ENCODE data around the gene ANO10. TPM values are rescaled to one million over a fixed set of nuclear protein-coding genes. Genes with fewer than 3 reads are reported as not detected.
A peak's percentile ranks its signal among the peaks of the same experiment; 100 is the strongest.
"Not testable (repeated sequence)": the region's sequence is repeated elsewhere in the genome, so short reads cannot be mapped to it uniquely, and the experiment has no call there.

Gene ANO10
- total RNA-seq, 2 experiments from 2014 or later: 8.4 to 8.5 TPM

DNA sequence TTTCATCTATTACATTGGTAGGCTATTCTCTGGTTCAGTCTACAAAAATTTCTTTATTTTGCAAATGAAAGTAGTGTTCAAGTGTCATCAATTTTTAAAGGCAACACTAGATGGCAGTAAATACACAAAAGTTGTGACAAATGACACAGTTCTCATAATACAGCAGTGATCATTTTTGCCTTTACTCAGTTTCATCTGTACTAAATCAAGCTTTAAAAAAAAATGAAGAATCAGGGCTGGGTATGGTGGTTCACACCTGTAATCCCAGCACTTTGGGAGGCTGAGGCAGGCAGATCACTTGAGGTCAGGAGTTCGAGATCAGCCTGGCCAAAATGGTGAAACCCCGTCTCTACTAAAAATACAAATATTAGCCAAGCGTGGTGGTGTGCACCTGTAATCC lies 77.5 kb downstream of the ANO10 start:
- H3K4me3 Mint-ChIP-seq; H3K27ac Mint-ChIP-seq; DNase-seq; H3K4me1 Mint-ChIP-seq (ENCODE audit: low read depth); H3K9me3 Mint-ChIP-seq; H3K36me3 Mint-ChIP-seq; H3K27me3 Mint-ChIP-seq: not testable (repeated sequence)
- ChIA-PET POLR2A (interaction anchor here (0.5 kb wide), 1 partner anchor 9 kb away, joined by 4 read pairs; no protein-coding TSS in a partner anchor), CTCF (interaction anchor here (0.6 to 1.3 kb wide), 6 partner anchors 9 to 691 kb away, joined by 3 to 6 read pairs (median 3); no protein-coding TSS in a partner anchor)
- intact Hi-C loops (cut with micrococcal nuclease): loop anchor here (1.0 to 10.0 kb wide), 4 partner anchors 94 to 654 kb away; no protein-coding TSS in a partner anchor

DNA sequence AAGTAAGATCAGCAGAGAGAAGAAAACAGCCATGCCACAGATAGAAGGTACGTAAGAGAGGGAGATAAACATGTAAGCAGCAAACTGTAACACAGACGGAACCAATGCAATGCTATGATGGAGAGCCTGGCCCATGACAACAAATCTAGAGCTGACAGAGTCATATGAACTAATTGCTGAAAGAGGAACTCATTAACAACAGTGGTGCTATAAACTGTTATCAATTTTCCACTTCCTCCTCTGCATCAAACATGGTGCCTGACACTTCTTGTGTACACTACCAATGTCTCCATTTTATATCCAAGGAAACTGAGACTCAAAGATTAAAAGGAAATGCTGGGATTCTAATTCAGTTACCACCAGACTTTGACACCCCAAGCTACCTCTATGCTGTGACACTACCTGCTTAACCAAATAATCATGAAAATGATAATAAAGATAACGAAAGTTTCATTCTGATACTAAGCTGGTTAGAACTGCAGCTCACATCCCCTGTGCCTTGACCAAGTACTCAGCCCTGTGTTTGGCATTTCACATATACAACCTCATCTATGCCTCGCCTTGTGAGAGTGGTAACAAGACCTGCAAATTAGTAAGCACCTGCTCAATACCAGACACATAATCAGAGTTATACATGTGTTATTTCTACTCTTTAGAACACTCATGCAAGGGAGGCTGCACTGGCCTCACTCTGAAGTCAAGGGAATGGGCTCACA lies 79.3 kb downstream of the ANO10 start:
- Mint-ChIP-seq H3K27me3 (no peaks in the 10 kb centered on the region), H3K27ac (no peak overlapping the region), H3K9me3 (no peaks in the 10 kb centered on the region), H3K36me3 (peaks cover 2% of the 10 kb centered on the region), H3K4me3 (no peak overlapping the region), H3K4me1 (ENCODE audit: low read depth) (no peaks in the 10 kb centered on the region)
- intact Hi-C loops (cut with micrococcal nuclease): loop anchor here (5.0 to 10.0 kb wide), 2 partner anchors 215 to 572 kb away; no protein-coding TSS in a partner anchor
- ChIA-PET CTCF (interaction anchor here (1.1 kb wide), 2 partner anchors 572 to 580 kb away, joined by 3 read pairs; no protein-coding TSS in a partner anchor), POLR2A (no interaction called here)
- no peak for DNase-seq

DNA sequence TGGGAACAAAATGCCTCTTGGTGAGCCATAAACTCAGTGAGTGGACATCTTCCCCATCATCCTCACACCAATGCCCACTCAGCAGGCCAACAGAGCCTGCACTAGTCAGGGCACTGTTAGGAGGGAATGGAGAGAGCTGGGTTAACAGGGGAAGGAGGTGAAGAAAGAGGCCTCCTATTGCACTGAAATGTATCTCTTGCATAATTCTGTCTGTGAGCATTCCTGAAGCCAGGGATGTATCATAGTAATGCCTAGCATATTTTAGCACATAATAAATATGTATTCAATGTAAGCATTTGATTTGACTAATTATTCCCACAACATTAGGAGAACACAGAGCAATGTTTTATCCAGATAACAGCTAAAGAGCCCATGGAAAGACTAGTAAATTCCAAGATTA lies 81.2 kb downstream of the ANO10 start:
- no peak overlapping the region for H3K27ac Mint-ChIP-seq
- H3K4me1 Mint-ChIP-seq (ENCODE audit: low read depth): no peaks in the 10 kb centered on the region
- ChIA-PET CTCF (no interaction called here), POLR2A (no interaction called here)
- peaks cover 2% of the 10 kb centered on the region for H3K36me3 Mint-ChIP-seq
- no peaks in the 10 kb centered on the region for H3K27me3 Mint-ChIP-seq
- H3K4me3 Mint-ChIP-seq: no peak overlapping the region
- no peak for DNase-seq
- no peaks in the 10 kb centered on the region for H3K9me3 Mint-ChIP-seq
- intact Hi-C loops (cut with micrococcal nuclease): loop anchor here (5.0 to 10.0 kb wide), 2 partner anchors 217 to 574 kb away; no protein-coding TSS in a partner anchor

DNA sequence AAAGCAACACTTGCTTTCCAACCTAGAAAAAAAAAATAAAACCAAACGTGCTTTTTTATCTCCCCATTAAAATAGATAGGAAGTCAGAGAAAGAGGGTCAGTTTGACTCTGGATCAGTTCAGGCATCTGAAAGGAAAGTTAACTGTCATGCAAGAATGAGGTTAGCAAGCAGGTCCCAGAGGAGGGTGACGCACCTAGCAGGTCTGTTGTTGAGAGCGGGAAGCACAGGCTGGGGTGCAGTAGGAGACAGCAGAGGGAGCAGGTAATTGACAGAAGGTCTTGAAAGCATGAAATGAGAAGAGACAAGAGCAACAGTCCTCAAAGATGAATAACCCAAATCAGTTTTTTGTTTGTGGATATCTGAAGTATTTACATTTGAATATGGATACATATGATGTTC lies 82.5 kb downstream of the ANO10 start:
- DNase-seq: no peak
- no peaks in the 10 kb centered on the region for H3K27me3 Mint-ChIP-seq
- peaks cover 2% of the 10 kb centered on the region for H3K36me3 Mint-ChIP-seq
- intact Hi-C loops (cut with micrococcal nuclease): no loop called here
- no peak overlapping the region for H3K27ac Mint-ChIP-seq
- H3K9me3 Mint-ChIP-seq: no peaks in the 10 kb centered on the region
- no peaks in the 10 kb centered on the region for H3K4me1 Mint-ChIP-seq (ENCODE audit: low read depth)
- CTCF ChIA-PET: no interaction called here
- POLR2A ChIA-PET: no interaction called here
- H3K4me3 Mint-ChIP-seq: no peak overlapping the region

DNA sequence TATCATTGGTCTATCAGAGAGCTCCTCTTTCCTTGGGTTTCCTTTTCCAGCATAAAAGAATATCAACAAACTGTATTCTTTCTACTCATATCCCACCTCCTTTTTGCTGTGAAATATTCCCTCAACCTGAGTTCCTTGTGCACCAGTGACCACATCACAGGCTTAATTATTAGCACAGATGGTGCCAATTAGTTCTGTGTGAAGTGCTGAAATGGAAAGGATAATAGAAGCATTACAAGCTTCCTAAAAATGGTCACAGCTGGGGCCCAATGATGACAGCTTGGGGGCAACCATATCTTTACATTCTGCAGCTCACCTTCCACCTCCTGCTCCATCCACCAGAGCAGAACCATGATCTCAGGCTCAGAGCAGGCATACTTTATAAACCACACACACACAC lies 84.6 kb downstream of the ANO10 start:
- H3K36me3 Mint-ChIP-seq: peaks cover 2% of the 10 kb centered on the region
- H3K27ac Mint-ChIP-seq: no peak overlapping the region
- no peak overlapping the region for H3K4me3 Mint-ChIP-seq
- H3K27me3 Mint-ChIP-seq: no peaks in the 10 kb centered on the region
- POLR2A ChIA-PET: interaction anchor here (1.0 kb wide), 1 partner anchor 11 kb away, joined by 3 read pairs; no protein-coding TSS in a partner anchor
- CTCF ChIA-PET: interaction anchor here (0.7 kb wide), 1 partner anchor 662 kb away, joined by 4 read pairs; no protein-coding TSS in a partner anchor
- H3K4me1 Mint-ChIP-seq (ENCODE audit: low read depth): no peaks in the 10 kb centered on the region
- no peak for DNase-seq
- no peaks in the 10 kb centered on the region for H3K9me3 Mint-ChIP-seq
- intact Hi-C loops (cut with micrococcal nuclease): no loop called here

DNA sequence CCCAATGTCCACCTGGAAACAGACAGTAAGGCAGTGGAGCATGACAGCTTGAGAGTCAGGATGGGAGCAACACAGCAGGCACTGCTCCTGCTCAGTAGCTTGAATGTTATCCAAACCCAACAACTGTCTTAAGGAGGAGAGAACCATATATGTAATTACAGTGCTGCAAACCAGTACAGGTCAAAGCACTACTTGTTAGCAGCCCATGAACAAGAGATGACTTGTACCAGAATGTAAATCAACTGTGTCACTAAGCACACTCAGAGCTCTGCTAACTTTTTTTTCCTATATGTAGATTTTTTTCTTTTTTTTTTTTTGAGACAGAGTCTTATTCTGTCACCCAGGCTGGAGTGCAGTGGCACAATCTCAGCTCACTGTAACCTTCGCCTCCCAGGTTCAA lies 87.1 kb downstream of the ANO10 start:
- Mint-ChIP-seq H3K36me3 (peaks cover 2% of the 10 kb centered on the region), H3K27me3 (no peaks in the 10 kb centered on the region), H3K4me1 (ENCODE audit: low read depth) (no peaks in the 10 kb centered on the region), H3K9me3 (no peaks in the 10 kb centered on the region), H3K4me3 (no peak overlapping the region), H3K27ac (no peak overlapping the region)
- no peak for DNase-seq
- intact Hi-C loops (cut with micrococcal nuclease): no loop called here
- ChIA-PET CTCF (interaction anchor here (1.2 to 2.0 kb wide), 2 partner anchors 9 to 11 kb away, joined by 4 to 6 read pairs; no protein-coding TSS in a partner anchor), POLR2A (no interaction called here)

DNA sequence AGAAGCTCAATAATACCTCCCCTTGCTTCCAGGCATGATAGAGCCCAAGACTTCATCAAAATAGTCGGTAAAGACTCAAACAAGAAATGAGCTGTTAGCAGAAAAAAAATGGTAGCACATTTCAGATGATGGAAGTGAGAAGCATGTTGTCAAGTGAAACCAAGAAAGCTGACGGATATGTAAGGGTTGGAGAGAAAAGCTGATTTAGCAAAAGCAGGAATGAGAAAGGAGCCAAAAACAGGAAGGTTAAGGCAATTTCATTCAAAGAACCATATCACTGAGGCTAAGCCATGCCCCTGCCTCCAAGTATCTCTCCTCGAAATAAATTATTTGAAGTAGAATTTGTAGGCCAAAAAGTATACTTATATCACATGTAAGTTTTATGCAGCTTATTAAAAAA lies 88.8 kb downstream of the ANO10 start:
- POLR2A ChIA-PET: no interaction called here
- Mint-ChIP-seq H3K27ac (no peak overlapping the region), H3K9me3 (peaks cover 4% of the 10 kb centered on the region), H3K36me3 (peaks cover 3% of the 10 kb centered on the region), H3K4me3 (no peak overlapping the region), H3K4me1 (ENCODE audit: low read depth) (no peaks in the 10 kb centered on the region), H3K27me3 (no peaks in the 10 kb centered on the region)
- CTCF ChIA-PET: no interaction called here
- intact Hi-C loops (cut with micrococcal nuclease): no loop called here
- no peak for DNase-seq

DNA sequence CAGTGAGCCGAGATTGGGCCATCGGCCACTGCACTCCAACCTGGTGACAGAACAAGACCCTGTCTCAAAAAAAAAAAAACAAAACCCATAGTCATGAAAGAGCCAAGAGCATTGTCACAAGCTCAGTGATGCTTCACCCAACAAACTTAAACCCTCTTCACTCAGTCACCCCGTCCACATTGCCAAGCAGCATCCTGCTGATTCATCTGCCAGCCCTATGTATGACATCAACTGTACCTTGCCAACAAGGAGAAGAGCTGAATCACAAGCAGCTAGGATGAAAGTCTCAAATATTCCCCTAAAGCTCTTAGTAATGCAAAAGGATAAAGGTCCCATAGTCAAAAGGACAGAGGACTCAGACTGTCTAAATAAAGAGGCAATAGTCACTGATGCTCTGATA lies 90.0 kb downstream of the ANO10 start:
- H3K27me3 Mint-ChIP-seq: no peaks in the 10 kb centered on the region
- H3K36me3 Mint-ChIP-seq: peaks cover 9% of the 10 kb centered on the region
- intact Hi-C loops (cut with micrococcal nuclease): no loop called here
- CTCF ChIA-PET: no interaction called here
- POLR2A ChIA-PET: no interaction called here
- no peaks in the 10 kb centered on the region for H3K4me1 Mint-ChIP-seq (ENCODE audit: low read depth)
- no peak overlapping the region for H3K27ac Mint-ChIP-seq
- peaks cover 7% of the 10 kb centered on the region for H3K9me3 Mint-ChIP-seq
- H3K4me3 Mint-ChIP-seq: no peak overlapping the region
- DNase-seq: peak; percentile 48

DNA sequence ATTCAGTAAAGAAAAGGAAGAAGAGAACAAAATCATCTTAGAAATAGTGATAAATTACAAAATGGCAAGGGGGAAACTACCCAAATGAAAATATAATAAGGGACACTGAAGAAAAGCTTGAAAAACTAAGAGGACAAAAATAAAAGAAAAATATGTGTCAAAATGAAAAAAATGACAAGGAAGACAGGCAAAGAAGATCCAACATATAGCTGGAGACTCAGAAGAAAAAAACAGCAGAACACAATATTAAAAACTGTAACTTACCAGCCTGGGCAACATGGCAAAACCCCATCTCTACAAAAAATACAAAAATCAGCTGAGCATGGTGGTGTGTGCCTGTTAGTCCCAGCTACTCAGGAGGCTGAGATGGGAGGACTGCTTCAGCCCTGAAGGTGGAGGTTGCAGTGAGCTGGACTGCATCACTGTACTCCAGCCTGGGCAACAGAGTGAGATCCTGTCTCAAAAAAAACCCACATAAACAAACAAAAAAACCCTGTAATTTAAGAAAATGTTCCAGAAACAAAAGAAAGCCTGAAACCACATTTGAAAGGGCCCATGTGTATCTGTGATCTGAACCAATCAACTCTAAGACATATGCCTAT lies 93.2 kb downstream of the ANO10 start:
- ChIA-PET CTCF (no interaction called here), POLR2A (no interaction called here)
- Mint-ChIP-seq H3K9me3 (peaks cover 7% of the 10 kb centered on the region), H3K27ac (no peak overlapping the region), H3K4me3 (no peak overlapping the region), H3K36me3 (peaks cover 11% of the 10 kb centered on the region), H3K4me1 (ENCODE audit: low read depth) (no peaks in the 10 kb centered on the region), H3K27me3 (no peaks in the 10 kb centered on the region)
- intact Hi-C loops (cut with micrococcal nuclease): loop anchor here (5.0 kb wide), 1 partner anchor 164 kb away; the partner anchor contains the start of gene ABHD5
- no peak for DNase-seq

DNA sequence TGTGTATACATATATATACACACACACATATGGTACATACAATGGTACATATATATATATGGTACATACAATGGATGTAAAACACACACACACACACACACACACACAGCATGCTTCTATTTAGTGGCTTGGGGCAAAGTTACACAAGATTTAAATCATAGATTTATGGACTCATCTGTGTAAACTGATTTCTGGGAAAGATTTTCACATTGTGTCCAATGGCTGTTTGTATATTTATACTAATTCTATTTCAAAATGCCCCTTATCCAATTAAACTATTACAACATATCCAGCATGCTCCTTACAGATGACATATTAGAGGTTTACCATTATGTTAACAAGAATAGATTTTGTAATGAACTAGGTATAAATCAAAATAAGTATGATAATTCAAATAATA lies 94.9 kb downstream of the ANO10 start:
- intact Hi-C loops (cut with micrococcal nuclease): loop anchor here (5.0 kb wide), 1 partner anchor 165 kb away; the partner anchor contains the start of gene ABHD5
- Mint-ChIP-seq H3K27me3 (no peaks in the 10 kb centered on the region), H3K9me3 (peaks cover 7% of the 10 kb centered on the region), H3K4me3 (no peak overlapping the region), H3K4me1 (ENCODE audit: low read depth) (no peaks in the 10 kb centered on the region), H3K27ac (no peak overlapping the region), H3K36me3 (peaks cover 11% of the 10 kb centered on the region)
- ChIA-PET POLR2A (no interaction called here), CTCF (no interaction called here)
- DNase-seq: no peak

DNA sequence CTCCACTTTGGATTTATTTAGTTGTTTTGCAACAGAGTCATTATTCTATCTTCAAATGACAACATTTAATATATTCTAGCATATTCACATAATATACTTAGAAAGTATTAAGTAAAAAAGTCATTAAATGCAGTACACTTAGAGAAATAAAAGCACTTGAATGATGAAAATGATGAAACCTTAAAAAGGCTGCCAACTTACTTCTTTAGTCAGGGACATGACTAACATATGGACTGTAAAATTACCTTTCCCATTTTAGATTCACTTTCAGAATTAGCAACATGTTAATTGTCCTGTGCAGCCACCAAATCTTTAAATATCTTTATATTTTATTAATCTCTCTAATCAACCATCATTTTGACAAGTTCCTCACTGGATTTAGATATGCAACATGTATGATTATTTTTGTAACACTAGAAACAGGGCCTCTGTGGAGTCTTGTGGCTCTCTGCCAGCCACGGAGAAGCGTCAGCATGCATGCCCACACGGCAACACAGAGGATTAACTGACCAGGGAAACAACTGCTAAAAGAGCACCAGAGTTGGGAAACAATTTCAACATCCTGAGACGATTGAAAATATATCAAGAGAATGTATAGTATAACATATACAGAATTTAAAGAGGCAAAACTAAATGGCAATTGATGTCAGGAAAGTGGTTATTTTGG lies 95.7 kb downstream of the ANO10 start:
- H3K4me1 Mint-ChIP-seq (ENCODE audit: low read depth): no peaks in the 10 kb centered on the region
- peaks cover 14% of the 10 kb centered on the region for H3K36me3 Mint-ChIP-seq
- H3K27me3 Mint-ChIP-seq: no peaks in the 10 kb centered on the region
- ChIA-PET CTCF (no interaction called here), POLR2A (no interaction called here)
- no peak overlapping the region for H3K27ac Mint-ChIP-seq
- H3K9me3 Mint-ChIP-seq: peaks cover 7% of the 10 kb centered on the region
- intact Hi-C loops (cut with micrococcal nuclease): loop anchor here (5.0 kb wide), 1 partner anchor 166 kb away; the partner anchor contains the start of gene ABHD5
- no peak for DNase-seq
- no peak overlapping the region for H3K4me3 Mint-ChIP-seq

DNA sequence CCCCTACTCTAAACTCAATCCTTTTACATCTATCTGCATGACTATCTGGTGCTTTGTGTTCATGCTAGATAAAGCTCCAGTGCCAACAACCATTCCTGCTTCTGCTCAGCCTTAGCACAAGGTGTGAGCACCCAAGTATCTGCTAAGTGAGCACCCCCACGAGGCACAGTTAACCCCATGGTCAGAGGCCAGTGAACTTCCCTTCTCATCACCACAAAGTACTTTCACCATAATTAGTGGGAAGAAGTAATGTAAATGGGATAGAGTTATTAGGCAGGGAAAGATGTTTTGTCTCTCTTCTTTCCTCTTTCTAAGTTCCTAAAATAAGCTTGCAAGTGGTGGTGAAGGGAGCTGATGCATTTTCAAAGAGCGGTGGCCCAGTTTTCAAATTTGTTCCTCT lies 96.4 kb downstream of the ANO10 start:
- ChIA-PET CTCF (no interaction called here), POLR2A (no interaction called here)
- no peak for DNase-seq
- Mint-ChIP-seq H3K4me3 (no peak overlapping the region), H3K4me1 (ENCODE audit: low read depth) (no peaks in the 10 kb centered on the region), H3K27ac (no peak overlapping the region), H3K9me3 (peaks cover 7% of the 10 kb centered on the region), H3K27me3 (no peaks in the 10 kb centered on the region), H3K36me3 (peaks cover 16% of the 10 kb centered on the region)
- intact Hi-C loops (cut with micrococcal nuclease): loop anchor here (5.0 kb wide), 1 partner anchor 167 kb away; the partner anchor contains the start of gene ABHD5
